ENCODE data around the gene AUTS2.

The AUTS2 gene

DNA sequence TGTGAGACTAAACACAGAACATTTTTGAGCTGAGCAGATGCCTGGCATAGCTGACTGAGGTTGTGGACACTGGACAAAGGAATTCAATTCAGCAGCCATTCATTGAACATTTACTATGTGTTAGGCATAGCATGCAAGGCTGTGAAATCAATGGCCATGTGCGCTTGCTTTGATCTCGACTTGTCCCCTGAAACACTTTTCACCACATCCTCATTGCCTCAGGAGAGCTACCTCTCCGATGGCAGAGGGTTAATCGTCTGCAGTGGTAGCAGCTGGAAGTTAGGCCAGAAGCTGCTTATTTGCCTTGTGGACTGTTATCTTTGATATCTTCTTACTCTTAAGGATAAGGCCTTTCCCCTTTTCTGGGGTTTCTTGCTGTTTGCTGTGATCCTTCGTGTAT, 297.8 kb downstream of the AUTS2 start:
- DNase-seq (ENCODE audit: low spot score): no peak

DNA sequence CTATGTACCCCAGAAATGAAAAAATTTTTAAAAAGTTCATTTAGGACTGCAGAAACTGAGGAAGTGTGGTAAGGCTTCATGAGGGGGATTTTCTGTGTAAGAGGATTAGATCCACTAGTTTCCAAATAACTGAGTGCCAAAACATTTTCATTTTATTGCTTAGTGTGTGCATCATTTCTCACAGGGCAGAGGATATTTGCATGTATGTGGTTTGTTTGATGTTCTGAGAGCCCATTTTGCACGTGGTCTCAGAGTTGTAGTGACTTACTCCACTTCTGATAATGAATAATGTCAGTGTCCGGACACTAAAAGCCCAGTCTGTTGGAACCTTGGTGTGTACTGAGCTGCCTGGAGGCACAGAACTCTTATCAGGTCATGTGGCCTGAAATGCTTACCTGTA, 299.9 kb downstream of the AUTS2 start:
- no peak for DNase-seq (ENCODE audit: low spot score)

DNA sequence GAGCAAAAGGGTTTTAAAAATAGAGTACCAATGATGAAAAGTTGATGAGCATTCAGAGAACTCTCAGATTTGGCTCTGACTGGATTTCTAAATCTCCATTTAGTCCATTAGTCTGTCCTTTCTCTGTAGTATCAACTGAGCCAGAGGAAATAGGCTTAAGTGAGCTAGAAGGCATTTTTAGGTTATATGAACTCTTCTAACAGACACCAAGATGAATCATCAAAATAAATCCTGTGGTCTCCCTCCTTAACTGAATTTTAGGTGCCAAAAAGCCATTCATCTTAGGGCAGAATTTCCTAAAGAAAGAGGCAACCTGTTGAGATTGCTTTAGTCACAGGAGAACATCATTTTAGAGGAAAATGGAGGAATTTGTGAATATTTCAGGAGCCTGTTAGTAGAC, 305.1 kb downstream of the AUTS2 start:
- no peak for DNase-seq (ENCODE audit: low spot score)

DNA sequence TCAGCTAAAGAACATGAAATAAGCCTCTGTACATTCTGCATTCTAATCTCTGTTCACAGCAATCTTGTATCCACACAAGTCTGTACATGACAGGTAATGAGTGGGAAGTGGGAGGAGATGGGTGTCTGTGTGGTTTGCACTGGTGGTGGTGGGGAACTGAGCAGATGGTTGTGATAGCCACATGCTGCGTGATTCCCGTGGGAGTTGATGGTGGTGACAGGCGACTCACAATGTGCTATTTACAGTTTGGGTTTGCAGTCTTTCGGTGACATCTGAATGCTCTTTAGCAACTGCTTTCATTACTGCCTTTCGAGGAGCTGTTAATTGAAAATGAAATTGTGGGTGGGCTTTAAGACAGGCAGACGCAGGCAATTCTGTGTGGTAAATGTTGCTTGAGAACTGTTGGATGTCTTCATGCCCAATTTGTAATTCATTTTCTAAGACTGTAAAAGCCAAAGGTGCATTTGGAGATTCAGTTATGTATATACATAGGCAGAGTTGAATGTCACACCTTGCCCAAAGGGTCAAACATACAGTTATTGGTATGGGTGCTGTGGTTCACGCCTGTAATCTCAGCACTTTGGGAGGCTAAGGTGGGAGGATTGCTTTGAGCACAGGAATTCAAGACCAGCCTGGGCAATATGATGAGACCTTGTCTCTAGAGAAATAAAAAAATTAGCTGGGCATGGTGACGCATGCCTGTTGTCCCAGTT, 308.2 kb downstream of the AUTS2 start:
- DNase-seq (ENCODE audit: low spot score): no peak

DNA sequence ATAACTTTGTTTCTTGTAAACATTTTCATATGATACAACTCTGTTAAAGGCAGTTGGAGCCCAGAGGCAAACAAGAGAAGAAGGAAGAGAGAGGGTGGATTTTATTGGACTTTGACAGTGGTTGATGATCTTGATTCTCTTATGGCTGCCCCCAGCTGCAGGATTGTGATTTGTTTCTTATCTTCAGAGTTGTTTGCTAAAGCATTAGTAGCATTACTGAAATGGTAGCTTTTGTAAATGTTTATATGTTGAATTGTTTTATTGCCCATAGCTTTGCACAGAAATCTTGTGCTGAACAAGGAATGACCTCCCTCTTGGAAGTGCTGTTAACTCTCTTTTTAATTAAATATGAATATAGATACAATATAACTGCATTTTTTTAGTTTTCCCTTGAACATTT, 309.4 kb downstream of the AUTS2 start:
- no peak for DNase-seq (ENCODE audit: low spot score)

DNA sequence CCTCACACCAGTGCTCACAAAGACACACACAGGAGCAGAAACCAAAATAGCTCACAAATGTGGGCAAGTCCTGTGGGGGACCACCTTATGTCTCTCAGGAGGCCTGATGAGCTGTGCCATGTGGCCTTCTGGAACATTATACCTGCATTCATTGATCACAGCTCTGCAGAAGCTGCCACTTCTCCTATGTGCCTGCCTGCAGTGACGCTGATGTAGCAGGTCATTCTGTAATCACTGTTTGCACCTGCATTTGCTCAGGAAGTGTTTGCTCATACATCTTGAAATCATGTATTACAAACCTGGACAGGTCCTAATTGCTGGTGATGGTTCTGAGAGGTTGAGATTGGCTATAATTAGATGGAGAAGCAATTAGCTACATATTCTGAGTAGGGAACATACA, 310.2 kb downstream of the AUTS2 start:
- DNase-seq (ENCODE audit: low spot score): no peak

DNA sequence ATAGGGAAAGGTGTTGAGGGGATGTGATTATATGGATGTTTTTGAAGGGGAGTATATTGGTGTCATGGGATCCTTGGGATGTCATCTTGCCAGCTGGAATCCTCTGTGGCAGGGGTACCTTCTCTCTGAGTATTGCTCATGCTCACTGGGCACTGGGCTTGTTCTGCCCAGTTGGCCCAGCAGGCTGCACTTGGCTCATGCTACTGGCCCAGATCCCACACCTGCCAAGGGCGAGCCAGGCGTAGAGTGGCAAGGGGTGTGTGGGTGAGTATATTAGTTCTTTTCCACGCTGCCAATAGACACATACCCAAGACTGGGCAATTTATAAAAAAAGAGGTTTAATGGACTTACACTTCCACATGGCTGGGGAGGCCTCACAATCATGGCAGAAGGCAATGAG, 311.9 kb downstream of the AUTS2 start:
- no peak for DNase-seq (ENCODE audit: low spot score)

DNA sequence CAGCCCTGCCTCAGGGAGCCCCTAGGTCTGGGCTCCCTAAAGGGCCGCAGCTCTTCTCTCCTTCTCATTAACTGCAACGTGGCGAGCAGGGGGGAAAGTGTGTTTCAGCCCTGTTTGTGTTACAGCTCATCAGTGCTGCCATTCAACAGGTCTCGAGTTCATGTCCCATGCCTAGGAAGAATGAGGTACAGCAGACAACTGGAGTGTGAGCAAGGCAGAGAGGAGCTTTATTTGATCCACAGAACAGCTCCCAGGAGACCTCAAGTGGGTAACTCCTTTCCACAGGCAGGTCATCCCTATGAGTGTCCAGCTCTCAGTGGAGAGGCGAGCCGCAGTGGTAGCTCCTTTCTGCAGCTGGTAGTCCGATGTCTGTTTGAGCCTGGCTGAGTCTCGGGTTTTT, 313.1 kb downstream of the AUTS2 start:
- no peak for DNase-seq (ENCODE audit: low spot score)

DNA sequence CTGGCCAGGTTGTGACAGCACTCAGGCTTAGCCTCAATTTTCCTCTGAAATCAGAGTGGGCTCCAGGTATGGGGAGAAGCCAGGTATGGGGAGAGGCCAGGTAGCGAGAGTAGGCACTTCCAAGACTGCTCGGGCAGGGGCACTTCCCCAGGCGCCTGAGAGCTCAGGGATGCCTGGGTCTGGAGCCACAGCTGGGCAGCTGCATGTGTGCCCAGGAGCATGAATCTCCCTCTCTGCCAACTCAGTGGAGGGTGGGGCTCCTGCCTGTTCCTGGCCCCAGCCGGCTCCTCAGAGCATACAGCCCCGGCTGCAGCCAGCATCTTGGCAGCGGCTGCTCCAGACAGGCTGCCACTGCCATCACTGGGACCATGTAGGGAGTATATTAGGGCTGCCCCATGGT, 313.9 kb downstream of the AUTS2 start:
- no peak for DNase-seq (ENCODE audit: low spot score)

DNA sequence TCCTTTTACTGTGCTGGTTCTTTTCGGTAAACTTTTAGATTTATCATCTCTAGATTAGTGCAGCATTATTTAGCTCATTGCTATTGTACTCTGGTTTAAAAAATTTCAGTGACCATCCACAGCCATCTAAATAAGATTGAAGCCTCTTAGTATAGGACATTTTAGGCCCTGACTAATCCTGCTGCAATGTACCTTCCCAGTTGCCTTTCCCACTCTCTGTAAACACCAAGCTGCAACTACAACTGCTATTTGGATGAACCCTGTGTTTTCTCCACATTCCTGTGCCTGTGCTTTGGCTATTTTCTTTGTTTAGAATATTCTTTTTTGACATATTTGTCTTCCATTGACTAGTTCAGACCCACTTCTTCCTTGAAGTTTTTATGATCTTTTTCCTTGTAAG, 314.6 kb downstream of the AUTS2 start:
- no peak for DNase-seq (ENCODE audit: low spot score)

DNA sequence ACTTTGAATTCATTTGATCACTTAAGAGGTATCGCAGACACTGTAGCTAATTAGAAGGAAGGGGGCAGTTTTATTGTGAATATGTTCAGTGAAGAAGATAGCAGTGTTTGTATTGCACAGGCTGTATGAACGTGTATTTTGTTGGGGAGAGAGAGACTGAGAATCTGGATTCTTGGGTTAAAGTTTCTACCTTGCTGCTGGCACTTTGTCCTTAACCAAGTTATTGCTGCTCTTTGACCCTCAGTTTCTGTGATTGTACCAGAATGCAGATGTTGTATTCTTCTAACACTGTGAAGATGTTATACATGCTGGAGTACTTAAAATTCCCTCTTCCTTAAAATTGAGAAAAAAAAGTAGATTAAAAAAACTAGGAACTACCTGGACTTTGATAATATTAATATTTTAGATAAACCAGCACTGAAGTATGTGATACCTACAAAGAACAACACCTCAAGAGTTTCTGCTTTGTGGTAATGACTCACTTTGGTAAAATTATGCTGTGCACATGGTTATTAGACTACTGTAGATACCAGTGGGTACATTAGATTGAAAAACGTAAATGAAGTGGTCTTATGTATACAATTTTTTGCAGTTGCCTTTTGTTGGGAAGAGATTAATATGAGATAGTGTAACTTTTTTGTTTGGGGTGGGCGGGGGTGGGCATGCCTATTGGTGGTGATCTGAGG, 321.3 kb downstream of the AUTS2 start:
- DNase-seq (ENCODE audit: low spot score): no peak

DNA sequence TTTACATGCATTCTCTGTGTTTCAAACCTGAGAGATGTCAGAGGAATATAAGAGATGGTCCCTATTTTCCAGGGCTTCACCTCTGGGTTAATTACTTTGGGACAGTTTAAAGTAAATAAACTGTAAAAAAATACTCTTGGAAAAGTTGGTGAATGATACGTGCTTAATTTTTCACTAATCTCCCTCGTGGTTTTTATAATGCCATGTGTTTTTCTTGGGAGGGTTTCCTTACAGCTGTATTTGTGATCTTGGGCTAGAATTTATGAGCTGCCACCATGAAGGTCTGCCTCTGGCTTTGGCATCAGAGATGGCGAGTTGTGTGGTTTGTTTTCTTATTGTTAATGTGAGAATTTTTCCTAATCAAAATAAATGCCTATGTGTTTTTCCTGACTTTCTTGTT, 322.5 kb downstream of the AUTS2 start:
- no peak for DNase-seq (ENCODE audit: low spot score)

DNA sequence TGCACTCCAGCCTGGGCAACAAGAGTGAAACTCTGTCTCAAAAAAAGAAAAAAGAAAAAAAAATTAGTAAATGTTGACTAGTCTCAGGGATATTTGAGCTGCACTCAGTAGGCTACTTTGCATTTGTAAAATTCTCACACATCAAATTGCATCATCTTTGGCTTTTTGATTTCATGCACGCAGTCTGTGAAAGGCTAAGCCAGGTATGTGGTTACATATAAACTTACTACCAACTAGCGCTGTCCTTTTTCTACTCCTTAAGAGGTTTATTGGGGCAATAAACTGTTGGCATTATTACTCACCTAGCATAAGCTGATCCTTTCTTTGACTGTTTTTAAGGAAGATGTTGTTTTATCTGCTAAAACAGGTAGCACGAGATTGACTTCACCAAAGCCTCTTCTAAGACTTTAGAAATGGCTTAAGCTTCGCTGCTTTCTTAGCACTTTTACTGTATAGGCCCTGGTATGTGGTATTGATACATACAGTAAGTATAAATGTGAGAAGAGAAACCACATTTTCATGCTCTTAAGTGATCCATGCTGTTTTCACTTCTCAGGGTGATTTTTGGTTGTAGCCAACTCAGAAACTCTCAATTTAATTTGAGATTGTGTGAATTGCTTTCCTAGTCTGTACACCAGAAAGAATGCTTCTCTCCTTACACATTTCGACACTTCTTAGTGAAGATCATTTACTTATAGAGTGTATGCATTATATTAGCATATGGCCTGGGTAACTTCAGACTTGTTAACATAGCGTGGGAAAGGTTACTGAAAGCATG, 323.9 kb downstream of the AUTS2 start:
- no peak for DNase-seq (ENCODE audit: low spot score)

DNA sequence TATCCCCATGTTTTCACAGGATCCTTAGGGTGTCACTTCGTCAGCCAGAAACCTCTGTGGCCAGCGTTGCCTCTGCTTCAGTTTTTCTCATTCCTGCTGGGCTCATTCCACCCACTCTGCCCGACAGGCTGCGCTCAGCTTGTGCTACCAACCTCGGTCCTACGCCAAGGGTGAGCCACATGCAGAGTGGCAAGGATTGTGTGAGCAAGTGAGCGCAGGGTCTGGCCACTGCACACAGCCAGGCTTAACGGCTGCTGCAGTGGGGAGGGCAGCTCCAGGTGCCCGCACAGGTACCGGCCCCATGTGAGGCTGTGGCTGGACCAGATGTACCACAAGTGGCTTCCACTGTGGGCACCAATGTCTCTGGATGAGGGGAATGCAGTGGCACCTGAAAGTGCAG, 329.2 kb downstream of the AUTS2 start:
- no peak for DNase-seq (ENCODE audit: low spot score)

DNA sequence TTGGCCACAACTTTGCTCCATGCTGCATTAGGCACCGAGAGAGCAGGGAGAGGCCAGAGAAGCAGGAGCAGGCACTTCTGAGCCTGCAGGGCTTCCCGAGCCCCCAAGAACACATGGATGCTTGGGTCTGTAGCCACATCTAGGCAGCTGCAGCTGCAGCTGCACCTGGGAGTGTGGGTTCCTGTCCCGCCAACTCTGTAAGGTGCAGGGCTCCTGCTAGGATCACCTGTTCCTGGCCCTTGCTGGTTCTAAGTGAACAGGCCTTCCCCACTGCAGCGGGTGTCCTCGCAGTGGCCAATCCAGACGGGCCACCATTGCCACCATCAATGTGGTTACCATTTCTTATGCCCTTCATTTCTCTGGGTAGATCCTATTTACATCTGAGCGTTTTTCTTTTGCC, 330.3 kb downstream of the AUTS2 start:
- no peak for DNase-seq (ENCODE audit: low spot score)

DNA sequence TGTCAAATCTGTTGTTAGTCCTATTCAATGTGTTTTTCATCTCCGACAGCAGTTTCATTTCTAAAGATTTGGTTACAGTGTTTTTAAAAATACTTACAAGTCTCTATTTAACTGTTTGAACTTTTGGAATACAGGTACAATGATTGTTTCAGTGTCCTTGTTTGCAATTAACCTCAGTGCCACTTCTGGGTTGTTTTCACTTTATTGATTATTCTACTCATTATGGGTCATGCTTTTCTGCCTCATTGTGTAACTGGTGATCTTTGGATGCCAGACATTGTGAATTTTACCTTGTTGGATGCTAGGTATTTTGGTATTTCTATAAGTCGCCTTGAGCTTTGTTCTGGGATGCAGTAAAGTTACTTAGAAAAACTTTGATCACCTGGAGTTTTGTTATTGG, 331.3 kb downstream of the AUTS2 start:
- DNase-seq (ENCODE audit: low spot score): no peak

DNA sequence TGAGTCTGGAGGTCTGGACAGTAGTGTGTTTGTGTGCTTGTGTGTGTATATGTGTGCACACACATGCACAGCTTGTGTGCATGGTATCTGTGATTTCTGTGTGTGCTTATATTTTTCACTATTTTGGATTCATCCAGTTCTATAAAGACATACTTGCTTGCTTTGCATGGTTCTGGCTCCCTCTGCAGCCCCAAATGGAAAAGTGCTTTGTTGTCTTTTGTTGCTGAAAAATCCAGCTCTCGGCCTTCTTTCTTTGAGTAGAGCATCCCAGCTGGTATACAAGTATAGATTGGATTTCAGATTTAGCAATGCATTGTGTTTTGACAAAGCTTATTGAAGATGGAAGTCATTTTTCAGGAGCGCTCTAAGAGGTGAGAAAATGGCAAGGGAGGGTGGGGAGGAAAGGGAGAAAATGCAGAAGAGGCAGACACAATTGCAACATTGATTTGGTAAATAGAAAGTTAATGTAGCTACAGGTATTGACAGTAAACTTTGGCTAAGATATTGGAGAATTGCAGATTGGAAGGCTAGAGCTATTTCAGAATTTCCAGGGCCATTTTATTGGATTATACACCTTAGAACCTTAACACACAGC, 333.9 kb downstream of the AUTS2 start:
- peak; percentile 15 for DNase-seq (ENCODE audit: low spot score)

DNA sequence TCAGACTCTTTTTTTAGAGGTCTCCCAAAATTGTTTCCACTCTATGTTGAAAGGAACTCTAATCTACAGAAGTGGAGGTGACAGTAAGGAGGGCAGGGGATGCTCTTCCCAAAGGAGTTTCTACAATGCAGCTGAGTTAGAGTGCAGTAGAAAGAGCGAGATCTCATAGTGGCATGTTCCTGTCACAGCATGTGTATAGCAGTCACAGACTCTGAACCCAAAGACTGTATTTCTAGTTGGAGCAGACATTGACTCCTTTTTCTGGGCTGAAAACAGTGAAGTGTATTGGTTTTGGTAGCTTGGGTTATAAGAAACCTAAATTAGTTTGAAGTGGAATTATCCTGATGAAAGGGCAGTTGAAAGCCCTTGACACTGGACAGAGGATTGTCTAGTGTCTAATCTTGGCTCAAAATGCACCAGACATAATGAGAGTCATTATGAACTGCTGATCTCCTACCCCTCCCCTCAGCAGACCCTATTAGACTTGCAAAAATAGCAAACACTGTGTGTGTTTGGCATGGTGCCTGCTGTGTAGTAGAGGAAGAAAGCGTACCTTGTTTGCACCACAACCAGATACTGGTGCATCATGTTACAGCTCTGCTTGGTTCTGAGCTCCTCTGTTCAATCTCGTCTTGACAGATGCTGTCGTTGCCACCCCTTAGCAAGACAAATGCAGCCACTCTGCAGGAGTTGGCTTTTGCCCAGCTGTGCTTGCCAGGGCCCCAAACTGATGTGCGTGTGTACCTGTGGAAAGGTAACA, 336.0 kb downstream of the AUTS2 start:
- DNase-seq (ENCODE audit: low spot score): no peak

DNA sequence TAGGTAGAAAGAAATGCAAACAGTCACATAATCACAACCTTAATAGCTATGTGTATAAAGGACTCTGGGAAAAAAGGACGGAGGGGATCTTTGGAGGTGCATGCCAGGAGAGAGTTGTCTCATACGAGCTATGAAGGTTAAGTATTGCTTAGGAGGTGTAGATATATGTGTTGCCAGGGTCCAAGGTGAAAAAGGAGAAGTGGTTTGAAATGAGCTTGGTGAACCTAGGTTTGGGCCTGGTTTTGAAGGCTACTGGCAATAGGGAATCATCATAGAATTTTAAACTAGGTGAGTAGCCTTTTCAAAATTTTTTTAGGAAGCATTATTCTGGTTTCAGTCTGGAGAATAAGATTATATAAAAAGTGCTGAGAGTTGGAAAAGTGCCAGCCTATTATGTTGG, 336.8 kb downstream of the AUTS2 start:
- no peak for DNase-seq (ENCODE audit: low spot score)

DNA sequence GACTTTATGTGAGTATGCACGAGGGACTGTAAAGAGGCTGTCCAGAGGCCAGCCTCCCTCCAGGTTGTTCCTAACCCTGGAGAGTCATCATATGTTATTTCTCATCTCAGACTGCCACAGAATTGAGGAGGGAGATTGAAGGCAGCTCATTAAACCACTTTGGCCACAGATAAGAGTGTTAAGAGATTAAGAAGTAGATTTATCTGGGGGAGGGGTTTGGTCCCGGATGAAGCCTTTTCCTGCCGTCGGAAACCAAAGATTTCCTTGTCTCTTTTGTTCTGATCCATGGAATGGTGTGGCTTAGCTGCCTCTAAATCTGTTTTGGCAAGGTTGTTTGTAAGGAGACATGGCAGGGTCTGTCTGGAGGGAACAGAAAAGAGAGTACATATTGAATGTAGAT, 338.8 kb downstream of the AUTS2 start:
- DNase-seq (ENCODE audit: low spot score): no peak

DNA sequence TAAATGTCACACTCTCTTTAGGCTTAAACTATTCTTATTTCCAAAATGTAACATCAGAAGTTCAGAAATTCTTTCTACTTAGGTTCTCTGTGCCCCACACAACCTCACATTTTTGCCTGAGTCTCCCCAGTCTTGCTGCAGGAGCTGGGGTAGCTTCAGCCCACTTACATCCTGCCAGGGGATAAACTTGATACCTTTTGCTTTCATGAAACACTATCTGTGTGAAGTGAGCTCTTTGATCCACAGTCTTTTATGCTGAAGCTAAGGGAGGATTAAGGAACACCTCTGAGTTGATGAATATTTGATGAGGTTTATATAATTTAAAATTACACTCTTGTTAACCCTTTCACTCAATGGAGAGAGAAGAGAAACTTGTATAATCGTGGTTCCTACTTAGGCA, 341.0 kb downstream of the AUTS2 start:
- DNase-seq (ENCODE audit: low spot score): no peak

DNA sequence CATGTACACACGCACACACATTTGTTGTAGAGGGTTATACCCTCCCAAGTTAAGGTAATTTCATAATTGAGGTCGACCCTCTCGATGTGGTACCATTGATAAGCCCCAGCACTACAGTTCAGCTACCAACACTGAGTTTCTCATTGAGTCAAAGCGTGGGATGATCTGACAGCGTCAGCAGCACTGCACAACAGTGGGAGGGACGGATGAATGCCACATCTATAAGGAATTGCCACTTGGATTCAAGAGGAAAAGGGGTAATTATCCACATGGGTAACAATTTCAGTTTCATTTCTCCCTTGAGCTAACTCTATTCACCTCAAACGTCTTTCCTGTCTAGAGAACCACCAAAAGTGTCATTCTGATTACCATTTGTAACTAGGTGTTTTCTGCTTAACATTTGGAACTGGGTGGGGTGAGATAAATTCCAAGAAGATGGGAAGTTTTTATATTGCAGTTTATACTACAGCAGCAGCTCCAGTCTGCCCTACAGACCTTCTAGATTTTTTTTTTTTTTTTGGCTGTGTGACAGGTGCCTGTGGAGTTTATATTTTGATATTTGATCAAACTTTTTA, 342.9 kb downstream of the AUTS2 start:
- DNase-seq (ENCODE audit: low spot score): no peak

Measured in kidney capillary endothelial cell (primary cell).